Activated CD4-positive, alpha-beta memory T cell treated with anti-CD3 and anti-CD28 coated beads for 36 hours (primary cell): Measurements from ENCODE around the gene TNS2. TPM values are rescaled to one million over a fixed set of nuclear protein-coding genes. Genes with fewer than 3 reads are reported as not detected.

Experiments
- CTCF ChIA-PET: fragments of 350-600 bp; sonication (Branson Sonifier 250); formaldehyde crosslinking; loops from one replicate; lab custom pipeline; 2021; ENCODE audit warnings: antibody characterized with exemption, inconsistent platforms; lab: Charles Lee
- POLR2A ChIA-PET: fragments of 350-600 bp; sonication (Branson Sonifier 250); formaldehyde crosslinking; loops from one replicate; lab custom pipeline; 2021; ENCODE audit warnings: antibody characterized with exemption; lab: Charles Lee
- DNase-seq: peaks from one replicate; pipeline ENCODE4 v3.0.0-alpha.2; 2020
- H3K27ac Mint-ChIP-seq: one replicate; pipeline ENCODE4 v1.8.0; 2021; ENCODE audit warnings: mixed read lengths
- H3K27me3 Mint-ChIP-seq: one replicate; pipeline ENCODE4 v1.8.0; 2021; ENCODE audit warnings: mixed read lengths
- H3K36me3 Mint-ChIP-seq: one replicate; pipeline ENCODE4 v1.8.0; 2021; ENCODE audit warnings: mixed read lengths
- H3K4me1 Mint-ChIP-seq: one replicate; pipeline ENCODE4 v1.8.0; 2021; ENCODE audit warnings: low read depth, mixed read lengths
- H3K4me3 Mint-ChIP-seq: one replicate; pipeline ENCODE4 v1.8.0; 2021; ENCODE audit warnings: mild to moderate bottlenecking, mixed read lengths
- H3K9me3 Mint-ChIP-seq: one replicate; pipeline ENCODE4 v1.8.0; 2021; ENCODE audit warnings: mixed read lengths
- intact Hi-C: fragments of 100-400 bp; cut with micrococcal nuclease; formaldehyde crosslinking; loops from one replicate; pipeline ENCODE4 v1.15.1; 2023
- total RNA-seq, 2 experiments: library from RNA; stranded (reverse); gene quantifications; one replicate each; pipeline ENCODE4 v1.2.3, GENCODE V29; 2021

Gene TNS2
- total RNA-seq, 2 experiments from 2014 or later = 1.8 to 2.4 TPM

DNA sequence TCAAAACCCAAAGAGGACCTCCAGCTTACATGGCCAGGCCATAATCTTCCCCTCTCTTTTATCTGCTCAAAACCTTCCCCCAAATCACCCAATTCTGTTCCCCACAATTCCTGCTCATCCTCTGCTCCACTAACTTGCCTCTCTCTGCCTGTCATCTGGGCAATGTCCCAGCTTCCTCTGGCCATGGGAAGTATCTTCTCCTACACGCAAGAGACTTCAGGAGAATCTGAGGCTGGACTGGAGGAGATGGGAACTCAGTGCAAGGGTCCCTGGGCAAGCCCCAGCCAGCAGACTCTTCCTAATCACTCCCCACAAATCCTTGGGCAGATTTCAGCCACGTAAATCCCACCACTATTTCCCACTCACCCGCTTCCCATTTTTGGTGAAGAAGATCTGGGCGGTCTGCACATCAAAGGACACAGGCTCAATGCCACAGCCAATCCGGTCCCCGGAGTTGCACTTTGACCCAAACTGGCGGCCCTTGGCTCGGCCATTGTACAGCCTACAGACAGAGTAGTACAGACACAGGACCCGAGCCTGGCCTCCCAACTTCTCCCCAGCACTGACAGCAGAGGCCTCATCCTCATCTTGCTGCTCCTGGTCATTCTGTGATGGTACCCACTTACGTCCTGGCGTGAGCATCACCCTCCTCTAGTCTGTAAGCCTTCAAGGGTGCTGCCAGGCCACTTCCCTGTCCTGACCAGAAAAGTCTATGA is 24.6 kb downstream of the TNS2 start:
- Mint-ChIP-seq H3K4me1 (peaks cover 18% of the 10 kb centered on the region), H3K27me3 (no peaks in the 10 kb centered on the region), H3K9me3 (no peaks in the 10 kb centered on the region), H3K27ac (no peak overlapping the region), H3K4me3 (no peak overlapping the region), H3K36me3 (peaks cover 27% of the 10 kb centered on the region)
- ChIA-PET POLR2A (no interaction called here), CTCF (interaction anchor here (2.2 to 10.2 kb wide), 2 partner anchors 8 to 24 kb away, joined by 8 to 122 read pairs; partner anchors contain the start of gene IGFBP6)
- intact Hi-C loops = no loop called here
- no peak for DNase-seq

DNA sequence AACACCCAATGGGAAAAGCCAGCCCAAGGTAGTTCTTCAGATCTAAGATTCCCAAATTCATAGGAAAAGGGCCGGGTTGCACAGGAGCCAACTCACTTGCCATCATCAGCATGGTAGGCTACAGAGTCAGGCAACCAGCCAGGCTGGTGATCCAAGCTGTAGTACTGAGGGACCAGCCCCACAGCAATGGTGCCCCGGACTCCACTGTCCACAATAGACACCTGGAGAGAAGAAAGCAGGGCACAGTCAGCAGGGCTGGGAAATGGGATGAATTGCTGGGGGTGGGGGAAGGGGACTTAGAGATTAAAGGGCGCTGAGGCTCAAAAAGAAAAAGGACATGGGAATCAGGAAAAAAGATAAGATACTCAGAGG is 25.1 kb downstream of the TNS2 start:
- CTCF ChIA-PET = interaction anchor here (1.3 to 10.2 kb wide), 2 partner anchors 9 to 23 kb away, joined by 10 to 122 read pairs; no protein-coding TSS in a partner anchor
- Mint-ChIP-seq H3K9me3 (no peaks in the 10 kb centered on the region), H3K4me3 (no peak overlapping the region), H3K27me3 (no peaks in the 10 kb centered on the region), H3K4me1 (peaks cover 21% of the 10 kb centered on the region), H3K36me3 (peaks cover 27% of the 10 kb centered on the region), H3K27ac (no peak overlapping the region)
- DNase-seq = no peak
- POLR2A ChIA-PET = interaction anchor here (1.3 kb wide), 1 partner anchor 12 kb away, joined by 4 read pairs; no protein-coding TSS in a partner anchor
- intact Hi-C loops = loop anchor here (5.0 kb wide), 1 partner anchor 127 kb away; no protein-coding TSS in a partner anchor

DNA sequence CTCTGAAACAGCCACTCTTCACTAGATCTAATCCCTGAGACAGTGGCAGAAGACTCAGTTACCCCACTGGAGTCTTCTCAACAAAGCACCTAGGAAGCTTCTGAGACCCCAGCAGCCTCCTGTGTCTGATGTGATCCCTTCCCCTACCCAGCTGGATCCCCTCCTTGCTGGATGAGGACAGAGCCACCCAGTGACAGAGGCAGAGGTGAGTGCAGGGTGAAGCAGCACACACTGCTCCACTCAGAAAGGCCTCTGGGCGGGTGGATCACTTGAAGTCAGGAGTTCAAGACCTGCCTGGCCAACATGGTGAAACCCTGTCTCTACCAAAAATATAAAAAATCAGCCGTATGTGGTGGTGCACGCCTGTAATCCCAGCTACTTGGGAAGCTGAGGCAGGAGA is 26.6 kb downstream of the TNS2 start:
- Mint-ChIP-seq H3K27me3 (no peaks in the 10 kb centered on the region), H3K4me1 (peaks cover 27% of the 10 kb centered on the region), H3K27ac (no peak overlapping the region), H3K36me3 (peaks cover 27% of the 10 kb centered on the region), H3K9me3 (no peaks in the 10 kb centered on the region), H3K4me3 (no peak overlapping the region)
- intact Hi-C loops = loop anchor here (5.0 kb wide), 1 partner anchor 126 kb away; no protein-coding TSS in a partner anchor
- CTCF ChIA-PET = interaction anchor here (0.8 to 10.2 kb wide), 3 partner anchors 10 to 191 kb away, joined by 4 to 122 read pairs (median 55); partner anchors contain the start of gene IGFBP6
- no peak for DNase-seq
- POLR2A ChIA-PET = interaction anchor here (0.6 to 1.4 kb wide), 3 partner anchors 10 to 558 kb away, joined by 3 to 4 read pairs (median 4); no protein-coding TSS in a partner anchor

DNA sequence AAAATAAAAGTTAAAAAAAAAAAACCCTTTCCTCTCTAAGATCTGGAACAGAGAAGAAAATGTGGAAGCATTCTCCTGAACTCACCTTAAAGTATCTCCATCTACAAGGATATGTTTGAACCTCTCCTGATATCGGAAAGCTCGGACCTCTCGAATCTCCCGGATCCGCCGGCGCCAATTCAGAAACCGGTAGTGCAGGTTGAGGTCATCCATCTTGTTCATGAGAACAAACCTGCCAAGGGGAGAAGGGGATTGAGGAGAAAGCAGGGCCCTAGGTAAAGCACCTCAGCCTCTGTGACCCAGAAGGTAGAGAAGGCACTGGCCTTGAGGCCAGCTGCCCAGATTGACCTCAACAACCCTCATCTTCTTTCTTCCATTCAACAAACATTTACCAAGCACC is 27.2 kb downstream of the TNS2 start:
- POLR2A ChIA-PET = no interaction called here
- Mint-ChIP-seq H3K27ac (no peak overlapping the region), H3K4me3 (peak overlapping the region; percentile 10)

DNA sequence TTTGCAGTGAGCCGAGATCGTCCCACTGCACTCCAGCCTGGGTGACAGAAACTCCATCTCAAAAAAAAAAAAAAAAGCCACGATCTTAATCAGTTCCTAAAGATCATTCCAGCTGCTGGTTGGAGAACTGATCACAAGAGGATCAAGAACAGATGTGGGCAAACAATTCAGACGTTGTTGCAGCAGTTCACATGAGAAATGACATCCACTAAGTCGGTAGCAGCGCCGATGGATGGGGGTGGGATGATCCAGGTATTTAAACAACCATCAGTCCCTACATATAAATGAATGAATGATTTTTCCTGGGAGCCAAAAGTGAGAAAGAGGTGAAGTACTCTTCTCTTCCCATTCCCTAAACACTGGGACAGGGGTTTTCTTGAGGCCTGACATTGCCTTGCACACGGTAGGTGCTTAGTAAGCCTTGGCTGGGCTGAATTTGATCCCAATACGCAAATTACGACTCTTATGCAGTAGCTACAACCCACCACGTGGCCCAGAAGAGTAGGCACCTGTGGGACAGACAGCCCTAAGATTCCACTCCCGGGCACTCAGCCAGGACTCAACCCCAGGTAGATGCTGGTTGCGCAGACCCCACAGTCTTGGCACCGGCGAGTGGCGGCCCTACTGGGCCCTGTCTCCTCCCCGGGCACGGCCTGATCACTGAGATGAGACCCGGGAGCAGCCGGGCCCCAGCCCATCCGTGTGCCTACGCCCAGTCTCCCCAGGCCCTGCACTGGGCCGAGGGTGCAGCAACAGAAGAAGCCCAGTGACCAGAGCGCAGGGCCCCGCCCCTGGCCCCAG is 28.8 kb downstream of the TNS2 start:
- no peak for DNase-seq
- no peaks in the 10 kb centered on the region for H3K9me3 Mint-ChIP-seq
- POLR2A ChIA-PET = interaction anchor here (0.5 to 2.7 kb wide), 14 partner anchors 10 to 1159 kb away, joined by 3 to 16 read pairs (median 4); partner anchors contain the start of genes AAAS, CSAD, EIF4B and SOAT2
- H3K36me3 Mint-ChIP-seq = peaks cover 14% of the 10 kb centered on the region
- CTCF ChIA-PET = interaction anchor here (1.0 to 10.2 kb wide), 14 partner anchors 12 to 266 kb away, joined by 3 to 122 read pairs (median 6); partner anchors contain the start of genes AAAS, IGFBP6 and SOAT2
- H3K4me3 Mint-ChIP-seq = peak overlapping the region; percentile 85
- no peaks in the 10 kb centered on the region for H3K27me3 Mint-ChIP-seq
- peaks cover 34% of the 10 kb centered on the region for H3K4me1 Mint-ChIP-seq
- intact Hi-C loops = loop anchor here (1.0 to 5.0 kb wide), 2 partner anchors 21 to 124 kb away; no protein-coding TSS in a partner anchor
- H3K27ac Mint-ChIP-seq = peak overlapping the region; percentile 81

More for the DNA sequence above, 27.2 kb downstream of the TNS2 start:
- Mint-ChIP-seq H3K9me3 (no peaks in the 10 kb centered on the region), H3K36me3 (peaks cover 24% of the 10 kb centered on the region), H3K27me3 (no peaks in the 10 kb centered on the region), H3K4me1 (peaks cover 27% of the 10 kb centered on the region)
- no peak for DNase-seq
- intact Hi-C loops = loop anchor here (5.0 kb wide), 1 partner anchor 125 kb away; no protein-coding TSS in a partner anchor
- CTCF ChIA-PET = interaction anchor here (0.9 to 10.2 kb wide), 3 partner anchors 11 to 21 kb away, joined by 3 to 122 read pairs (median 55); partner anchors contain the start of gene IGFBP6

DNA sequence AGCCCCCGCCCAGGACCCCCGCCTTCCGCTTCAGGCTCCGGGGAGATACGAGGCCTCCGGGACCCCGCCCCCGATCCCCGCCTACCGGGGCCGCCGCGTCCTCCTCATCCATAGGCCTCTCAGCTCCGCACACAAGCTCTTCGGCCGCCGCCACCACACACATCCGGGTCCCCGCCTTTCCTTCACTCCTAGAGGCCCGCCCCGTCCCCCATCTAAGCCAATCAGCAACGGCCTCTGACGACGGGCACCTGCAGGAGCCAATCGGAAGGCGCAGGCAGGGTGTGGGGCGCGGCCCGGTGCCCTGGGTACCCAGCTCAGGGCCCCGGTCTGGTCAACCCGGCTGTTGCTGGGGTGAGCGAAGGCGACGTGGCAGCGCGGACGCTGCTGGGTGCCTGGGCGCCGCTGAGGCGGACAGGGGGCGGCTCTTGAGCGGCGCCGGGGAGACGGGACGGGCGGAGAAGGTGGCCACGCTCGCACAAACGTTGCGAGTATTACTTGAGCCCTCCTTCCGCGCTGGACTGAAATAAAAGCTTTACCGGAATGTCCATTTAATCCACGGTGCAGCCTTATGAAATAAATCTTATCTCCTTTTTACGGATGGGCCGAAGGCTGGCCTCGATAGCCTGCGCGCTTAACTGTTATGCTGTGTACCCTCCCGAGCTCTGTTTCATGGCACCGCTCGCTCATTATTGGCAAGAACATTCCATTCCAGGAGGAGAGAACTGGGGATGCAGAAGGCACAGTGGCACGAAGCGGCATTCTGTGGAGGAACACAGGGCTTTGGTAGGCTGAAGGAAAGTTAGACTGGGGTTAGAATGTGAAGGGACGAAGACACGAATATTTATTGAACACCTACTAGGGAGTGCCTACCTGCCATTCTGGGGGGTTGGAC is 29.6 kb downstream of the TNS2 start, which contains the start of gene SPRYD3:
TSS of gene SPRYD3 (minus strand) at position 165 of the 892 bp plus-strand sequence. CDS start at position 108, 57 bp downstream.
- ChIA-PET POLR2A (interaction anchor here (0.5 to 2.7 kb wide), 14 partner anchors 11 to 1160 kb away, joined by 3 to 16 read pairs (median 4); partner anchors contain the start of genes AAAS, CSAD, EIF4B and SOAT2), CTCF (interaction anchor here (1.0 to 10.2 kb wide), 12 partner anchors 11 to 266 kb away, joined by 3 to 122 read pairs (median 6); partner anchors contain the start of genes AAAS, IGFBP6 and SOAT2)
- intact Hi-C loops = loop anchor here (1.0 to 5.0 kb wide), 2 partner anchors 20 to 123 kb away; no protein-coding TSS in a partner anchor
- H3K27me3 Mint-ChIP-seq = no peaks in the 10 kb centered on the region
- peak within 1 kb of the TSS; percentile 81 for H3K27ac Mint-ChIP-seq
- DNase-seq = peak; percentile 98
- no peaks in the 10 kb centered on the region for H3K9me3 Mint-ChIP-seq
- peaks cover 32% of the 10 kb centered on the region for H3K4me1 Mint-ChIP-seq
- peaks cover 14% of the 10 kb centered on the region for H3K36me3 Mint-ChIP-seq
- H3K4me3 Mint-ChIP-seq = peak within 1 kb of the TSS; percentile 85

DNA sequence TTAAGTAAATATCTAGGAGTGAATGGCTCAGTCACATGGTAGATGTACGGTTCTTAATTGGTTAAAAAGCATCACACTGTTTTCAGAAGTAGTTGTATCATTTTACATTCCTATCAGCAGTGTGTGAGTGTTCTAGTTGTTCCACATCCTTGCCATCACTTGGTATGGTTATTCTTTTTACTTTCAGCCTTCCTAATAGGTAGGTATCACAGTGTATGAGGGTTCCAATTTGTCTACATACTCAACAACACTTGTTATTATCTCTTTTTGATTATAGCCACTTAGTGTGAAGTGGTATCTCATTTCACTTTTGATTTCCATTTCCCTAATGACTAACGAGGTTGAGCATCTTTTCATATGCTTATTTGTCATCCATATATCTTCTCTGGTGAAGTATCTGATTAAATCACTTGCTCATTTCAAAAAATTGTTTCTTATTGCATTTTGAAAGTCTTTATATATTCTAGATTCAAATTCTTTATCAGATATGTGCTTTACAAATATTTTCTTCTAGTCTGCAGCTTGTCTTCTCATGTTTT is 32.8 kb downstream of the TNS2 start:
- DNase-seq = no peak
- POLR2A ChIA-PET = no interaction called here

DNA sequence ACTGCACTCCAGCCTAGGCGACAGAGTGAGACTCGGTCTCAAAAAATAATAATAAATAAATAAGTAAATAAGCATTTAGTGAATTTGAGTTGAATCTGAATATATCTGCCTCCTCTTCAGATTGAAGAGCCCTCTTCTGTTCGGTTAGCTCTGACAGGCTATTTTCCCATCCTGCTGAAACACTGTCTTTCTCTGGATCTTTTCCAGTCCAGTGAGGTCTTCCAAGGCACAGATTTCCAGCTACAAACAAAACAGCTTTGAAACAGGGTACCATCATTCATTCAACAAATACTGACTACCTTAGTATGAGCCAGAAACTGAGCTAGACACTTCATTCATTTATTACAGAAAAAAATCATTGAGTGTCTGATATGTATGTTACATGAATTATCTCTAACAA is 36.5 kb downstream of the TNS2 start:
- POLR2A ChIA-PET = interaction anchor here (1.8 kb wide), 1 partner anchor 11 kb away, joined by 4 read pairs; no protein-coding TSS in a partner anchor
- intact Hi-C loops = no loop called here
- DNase-seq = no peak

More for the DNA sequence above, 32.8 kb downstream of the TNS2 start:
- Mint-ChIP-seq H3K27ac (peak overlapping the region; percentile 13), H3K9me3 (no peaks in the 10 kb centered on the region), H3K27me3 (no peaks in the 10 kb centered on the region), H3K4me1 (peaks cover 21% of the 10 kb centered on the region), H3K4me3 (no peak overlapping the region), H3K36me3 (no peaks in the 10 kb centered on the region)
- CTCF ChIA-PET = interaction anchor here (0.7 to 10.2 kb wide), 3 partner anchors 10 to 195 kb away, joined by 3 to 122 read pairs (median 3); no protein-coding TSS in a partner anchor
- intact Hi-C loops = no loop called here

DNA sequence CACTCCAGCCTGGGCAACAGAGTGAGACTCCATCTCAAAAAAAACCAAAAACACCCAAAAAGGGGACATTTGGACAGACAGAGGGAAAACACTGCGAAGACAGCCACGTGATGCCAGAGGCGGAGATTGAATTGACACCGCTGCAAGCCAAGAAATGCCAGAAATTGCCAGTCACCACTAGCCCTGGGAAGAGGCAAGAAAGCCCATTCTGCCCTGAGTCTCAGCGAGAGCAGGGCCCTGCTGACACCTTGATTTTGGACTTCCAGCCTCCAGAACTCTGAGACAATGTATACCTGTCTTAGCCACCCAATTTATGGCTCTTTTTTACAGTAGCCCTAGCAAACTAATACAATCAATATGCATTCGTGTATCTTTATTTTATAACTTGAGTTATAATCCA is 40.2 kb downstream of the TNS2 start:
- ChIA-PET CTCF (interaction anchor here (1.1 to 6.0 kb wide), 3 partner anchors 9 to 24 kb away, joined by 3 to 41 read pairs (median 6); partner anchors contain the start of gene SPRYD3), POLR2A (no interaction called here)
- Mint-ChIP-seq H3K27me3 (peaks cover 6% of the 10 kb centered on the region), H3K27ac (no peak overlapping the region), H3K4me3 (no peak overlapping the region), H3K36me3 (no peaks in the 10 kb centered on the region), H3K9me3 (no peaks in the 10 kb centered on the region), H3K4me1 (no peaks in the 10 kb centered on the region)
- DNase-seq = no peak
- intact Hi-C loops = no loop called here

More for the DNA sequence above, 36.5 kb downstream of the TNS2 start:
- peaks cover 3% of the 10 kb centered on the region for H3K27me3 Mint-ChIP-seq
- no peaks in the 10 kb centered on the region for H3K9me3 Mint-ChIP-seq
- H3K4me1 Mint-ChIP-seq = peaks cover 7% of the 10 kb centered on the region
- H3K4me3 Mint-ChIP-seq = no peak overlapping the region
- no peaks in the 10 kb centered on the region for H3K36me3 Mint-ChIP-seq
- CTCF ChIA-PET = interaction anchor here (0.7 to 4.1 kb wide), 6 partner anchors 13 to 266 kb away, joined by 3 to 23 read pairs (median 4); no protein-coding TSS in a partner anchor
- no peak overlapping the region for H3K27ac Mint-ChIP-seq

DNA sequence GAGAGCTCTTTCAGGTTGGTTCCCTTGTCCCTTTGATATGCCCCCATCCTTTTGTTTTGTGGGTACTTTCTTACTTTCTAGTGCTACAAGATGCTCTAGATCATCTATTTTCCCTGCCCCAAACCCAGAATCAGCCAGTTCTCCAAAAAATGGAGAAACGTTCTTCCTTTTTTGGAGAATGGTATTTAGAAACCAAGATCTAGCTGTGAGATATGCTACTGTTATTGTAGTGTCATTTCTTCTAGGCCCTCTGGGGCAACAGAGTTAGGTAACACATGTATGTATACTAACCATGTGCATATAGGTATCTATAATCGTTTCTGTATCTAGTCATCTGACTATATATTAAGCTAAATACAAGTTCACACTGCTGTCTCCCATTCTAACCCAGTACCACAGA is 40.7 kb downstream of the TNS2 start:
- no peak overlapping the region for H3K4me3 Mint-ChIP-seq
- H3K27ac Mint-ChIP-seq = no peak overlapping the region
- no peaks in the 10 kb centered on the region for H3K36me3 Mint-ChIP-seq
- ChIA-PET POLR2A (no interaction called here), CTCF (interaction anchor here (0.9 to 6.0 kb wide), 4 partner anchors 9 to 69 kb away, joined by 3 to 41 read pairs (median 4); partner anchors contain the start of gene SPRYD3)
- intact Hi-C loops = no loop called here
- no peaks in the 10 kb centered on the region for H3K4me1 Mint-ChIP-seq
- H3K27me3 Mint-ChIP-seq = peaks cover 7% of the 10 kb centered on the region
- no peaks in the 10 kb centered on the region for H3K9me3 Mint-ChIP-seq
- DNase-seq = no peak
